Ishikawa (cell line): ENCODE results near the gene ARHGAP26.

ENCODE experiments used
- CEBPB ChIP-seq: IDR thresholded peaks from 2 replicates; pipeline ENCODE4 v1.6.1; 2012
- CREB1 ChIP-seq: IDR thresholded peaks from 2 replicates; pipeline ENCODE4 v1.6.1; 2012; ENCODE audit warnings: low read depth
- EGR1 ChIP-seq: IDR thresholded peaks from 2 replicates; pipeline ENCODE4 v1.6.1; 2012
- EP300 ChIP-seq: IDR thresholded peaks from 2 replicates; pipeline ENCODE4 v1.6.1; 2012; ENCODE audit warnings: borderline replicate concordance
- FOXM1 ChIP-seq: IDR thresholded peaks from 2 replicates; pipeline ENCODE4 v1.6.1; 2012; ENCODE audit warnings: low read depth, borderline replicate concordance
- NFIC ChIP-seq: IDR thresholded peaks from 2 replicates; pipeline ENCODE4 v1.6.1; 2012
- RAD21 ChIP-seq: IDR thresholded peaks from 2 replicates; pipeline ENCODE4 v1.6.1; 2012; ENCODE audit warnings: low read depth
- TAF1 ChIP-seq: IDR thresholded peaks from 2 replicates; pipeline ENCODE4 v1.6.1; 2012; ENCODE audit warnings: low read depth, mild to moderate bottlenecking
- TCF12 ChIP-seq: IDR thresholded peaks from 2 replicates; pipeline ENCODE4 v1.6.1; 2012; ENCODE audit warnings: low read depth
- TEAD4 ChIP-seq: IDR thresholded peaks from 2 replicates; pipeline ENCODE4 v1.6.1; 2012
- YY1 ChIP-seq: IDR thresholded peaks from 2 replicates; pipeline ENCODE4 v1.6.1; 2012; ENCODE audit warnings: low read depth
- ZBTB7A ChIP-seq: IDR thresholded peaks from 2 replicates; pipeline ENCODE4 v1.6.1; 2012; ENCODE audit warnings: low read depth
- TF ChIP-seq, protein P1 (sequence below): IDR thresholded peaks from 2 replicates; pipeline ENCODE4 v1.6.1; 2012
- TF ChIP-seq, protein P2 (sequence below): IDR thresholded peaks from 2 replicates; pipeline ENCODE4 v1.6.1; 2012; ENCODE audit warnings: low read depth, mild to moderate bottlenecking
- TF ChIP-seq, protein P3 (sequence below): IDR thresholded peaks from 2 replicates; pipeline ENCODE4 v1.6.1; 2012

Gene ARHGAP26

DNA sequence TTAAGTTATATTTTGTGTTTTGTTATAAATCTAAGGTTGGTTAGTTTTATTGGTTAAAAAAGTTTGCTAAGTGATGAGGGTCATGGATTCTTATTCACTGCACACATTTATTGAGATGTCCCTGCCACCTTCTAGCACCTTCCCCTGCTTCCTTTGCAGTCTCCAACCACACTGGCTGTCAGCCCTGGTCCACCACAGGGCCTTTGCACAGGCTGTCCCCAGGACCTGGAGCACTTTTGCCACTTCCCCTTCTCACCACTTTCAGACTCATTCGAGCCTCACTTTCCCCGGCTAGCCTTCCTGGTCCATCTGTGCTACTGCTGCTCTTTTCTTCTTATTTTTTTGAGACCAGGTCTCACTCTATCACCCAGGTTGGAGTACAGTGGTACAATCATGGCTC lies 45.3 kb downstream of the ARHGAP26 start:
- TF ChIP-seq EGR1 (no peak), TCF12 (no peak), TEAD4 (no peak), EP300 (no peak), CREB1 (no peak), FOXM1 (no peak)

DNA sequence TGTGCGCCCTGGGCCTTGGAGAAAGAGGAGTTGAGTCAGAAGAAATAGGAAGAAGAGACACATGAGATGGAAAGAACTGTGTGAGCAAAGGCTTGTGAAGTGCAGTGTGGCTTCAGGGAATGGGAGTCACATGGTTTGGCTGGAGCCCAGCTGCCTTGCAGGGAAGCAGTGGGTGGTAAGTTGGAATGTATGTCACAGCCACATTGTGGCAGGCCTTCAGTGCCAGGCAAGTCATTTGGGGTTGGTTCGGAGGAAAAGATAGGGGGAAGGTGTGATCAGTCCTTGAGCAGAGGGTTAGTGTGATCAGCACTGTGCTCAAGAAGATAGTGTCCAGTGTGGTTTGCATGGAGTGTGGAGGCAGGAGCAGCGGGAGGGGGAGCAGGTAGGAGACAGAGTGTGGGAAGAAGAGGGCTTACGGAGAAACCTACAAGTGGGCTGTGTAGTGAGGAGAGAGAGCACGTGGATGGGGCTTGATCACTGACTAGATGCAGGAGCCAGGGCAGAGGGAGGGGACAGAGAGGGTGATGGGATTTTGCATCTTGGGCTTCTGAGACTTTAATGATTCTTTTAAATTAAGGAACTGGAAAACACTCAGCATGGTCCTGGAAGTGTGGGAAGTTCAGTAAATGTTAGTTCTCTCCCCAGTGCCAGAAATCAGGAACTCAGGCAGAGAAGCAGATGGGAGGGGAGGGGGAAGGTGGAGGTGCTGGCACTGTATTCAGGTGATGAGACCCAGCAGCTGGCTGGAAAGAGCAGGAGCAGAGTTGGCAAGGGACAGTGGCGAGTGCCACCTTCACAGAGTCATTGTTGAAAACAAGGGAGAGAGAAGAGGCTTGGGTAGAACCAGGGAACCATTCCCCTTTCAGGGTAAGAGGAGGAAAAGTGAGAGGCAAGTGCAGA lies 46.6 kb downstream of the ARHGAP26 start:
- TF ChIP-seq RAD21 (peak; percentile 3; the same call in 1 of the 2 replicates), FOXM1 (no peak), EGR1 (no peak), ZBTB7A (no peak), CEBPB (no peak), YY1 (no peak), TCF12 (no peak), NFIC (peak; percentile 92), EP300 (0 out of 2 replicates have a peak, but pooled peaks have one; percentile 36), TEAD4 (peak; percentile 77), CREB1 (no peak), TAF1 (no peak)
- TF ChIP-seq, protein P1, sequence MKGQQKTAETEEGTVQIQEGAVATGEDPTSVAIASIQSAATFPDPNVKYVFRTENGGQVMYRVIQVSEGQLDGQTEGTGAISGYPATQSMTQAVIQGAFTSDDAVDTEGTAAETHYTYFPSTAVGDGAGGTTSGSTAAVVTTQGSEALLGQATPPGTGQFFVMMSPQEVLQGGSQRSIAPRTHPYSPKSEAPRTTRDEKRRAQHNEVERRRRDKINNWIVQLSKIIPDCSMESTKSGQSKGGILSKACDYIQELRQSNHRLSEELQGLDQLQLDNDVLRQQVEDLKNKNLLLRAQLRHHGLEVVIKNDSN = peak; percentile 92
- TF ChIP-seq, protein P2, sequence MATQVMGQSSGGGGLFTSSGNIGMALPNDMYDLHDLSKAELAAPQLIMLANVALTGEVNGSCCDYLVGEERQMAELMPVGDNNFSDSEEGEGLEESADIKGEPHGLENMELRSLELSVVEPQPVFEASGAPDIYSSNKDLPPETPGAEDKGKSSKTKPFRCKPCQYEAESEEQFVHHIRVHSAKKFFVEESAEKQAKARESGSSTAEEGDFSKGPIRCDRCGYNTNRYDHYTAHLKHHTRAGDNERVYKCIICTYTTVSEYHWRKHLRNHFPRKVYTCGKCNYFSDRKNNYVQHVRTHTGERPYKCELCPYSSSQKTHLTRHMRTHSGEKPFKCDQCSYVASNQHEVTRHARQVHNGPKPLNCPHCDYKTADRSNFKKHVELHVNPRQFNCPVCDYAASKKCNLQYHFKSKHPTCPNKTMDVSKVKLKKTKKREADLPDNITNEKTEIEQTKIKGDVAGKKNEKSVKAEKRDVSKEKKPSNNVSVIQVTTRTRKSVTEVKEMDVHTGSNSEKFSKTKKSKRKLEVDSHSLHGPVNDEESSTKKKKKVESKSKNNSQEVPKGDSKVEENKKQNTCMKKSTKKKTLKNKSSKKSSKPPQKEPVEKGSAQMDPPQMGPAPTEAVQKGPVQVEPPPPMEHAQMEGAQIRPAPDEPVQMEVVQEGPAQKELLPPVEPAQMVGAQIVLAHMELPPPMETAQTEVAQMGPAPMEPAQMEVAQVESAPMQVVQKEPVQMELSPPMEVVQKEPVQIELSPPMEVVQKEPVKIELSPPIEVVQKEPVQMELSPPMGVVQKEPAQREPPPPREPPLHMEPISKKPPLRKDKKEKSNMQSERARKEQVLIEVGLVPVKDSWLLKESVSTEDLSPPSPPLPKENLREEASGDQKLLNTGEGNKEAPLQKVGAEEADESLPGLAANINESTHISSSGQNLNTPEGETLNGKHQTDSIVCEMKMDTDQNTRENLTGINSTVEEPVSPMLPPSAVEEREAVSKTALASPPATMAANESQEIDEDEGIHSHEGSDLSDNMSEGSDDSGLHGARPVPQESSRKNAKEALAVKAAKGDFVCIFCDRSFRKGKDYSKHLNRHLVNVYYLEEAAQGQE = no peak
- TF ChIP-seq, protein P3, sequence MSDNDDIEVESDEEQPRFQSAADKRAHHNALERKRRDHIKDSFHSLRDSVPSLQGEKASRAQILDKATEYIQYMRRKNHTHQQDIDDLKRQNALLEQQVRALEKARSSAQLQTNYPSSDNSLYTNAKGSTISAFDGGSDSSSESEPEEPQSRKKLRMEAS = peak; percentile 78

DNA sequence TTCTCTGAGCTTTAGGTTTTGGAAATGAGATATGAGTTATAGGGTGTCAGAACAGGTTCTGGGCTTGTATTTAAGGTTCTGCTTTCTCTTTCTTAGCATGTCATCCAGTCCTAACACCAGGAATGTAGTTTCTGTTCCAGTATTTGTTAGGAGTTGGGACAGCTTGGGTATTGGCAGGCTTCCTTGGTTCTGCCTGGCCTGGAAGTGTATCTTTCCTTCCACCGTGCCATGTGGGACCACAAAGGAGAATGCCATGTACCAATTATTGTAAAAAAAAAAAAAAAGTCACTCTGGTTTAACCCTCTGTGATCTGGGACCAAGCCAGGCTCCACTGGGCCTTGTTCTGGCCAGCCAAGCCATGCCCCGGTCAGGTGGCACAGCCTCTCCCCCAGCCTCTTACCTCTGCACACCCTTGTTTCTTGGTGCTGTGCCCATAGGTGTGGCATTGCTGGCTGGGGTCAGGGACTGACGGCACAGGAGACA lies 47.8 kb downstream of the ARHGAP26 start:
- TF ChIP-seq TAF1 (no peak), RAD21 (no peak), EP300 (no peak), TEAD4 (no peak), NFIC (no peak), ZBTB7A (no peak), CEBPB (no peak), TCF12 (no peak)

DNA sequence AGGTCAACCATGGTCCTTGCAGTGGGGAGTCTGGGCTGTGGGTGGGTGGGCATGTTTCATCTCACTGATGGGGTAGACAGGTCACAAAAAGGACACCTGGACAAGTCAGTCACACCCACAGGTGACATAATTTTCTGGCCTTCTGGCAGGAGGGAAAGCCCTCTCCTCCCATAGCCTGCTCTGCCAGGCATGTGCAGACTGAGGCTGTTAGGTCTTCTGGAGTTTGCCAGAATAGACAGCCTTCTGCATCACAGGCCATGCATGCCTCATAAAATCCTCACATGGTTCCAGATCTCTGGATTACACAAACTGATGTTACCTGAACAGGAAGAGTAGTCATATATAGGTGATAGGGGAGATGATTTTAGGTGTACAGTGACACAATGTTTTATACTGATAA lies 49.1 kb downstream of the ARHGAP26 start:
- no peak for TF ChIP-seq TEAD4
- TF ChIP-seq FOXM1 = no peak

DNA sequence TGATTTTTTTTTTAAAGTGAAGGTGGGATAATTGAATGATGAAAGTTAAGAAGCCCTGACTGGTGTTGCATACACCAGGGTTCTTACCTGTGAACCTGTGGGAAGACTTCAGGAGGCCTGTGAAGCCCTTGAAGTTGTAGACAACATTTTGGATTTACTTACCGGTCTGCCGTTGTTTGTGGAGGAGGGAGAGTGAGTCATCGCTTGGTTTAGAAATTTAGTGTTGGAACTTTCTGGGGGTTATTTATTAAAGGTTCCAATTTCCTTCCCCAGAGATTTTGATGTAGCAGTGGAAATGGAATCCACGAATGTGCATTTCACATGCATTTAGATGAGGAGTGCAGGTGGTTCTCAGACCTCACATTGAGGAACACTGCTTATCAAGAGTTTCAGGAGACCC lies 49.6 kb downstream of the ARHGAP26 start:
- no peak for TF ChIP-seq TEAD4

DNA sequence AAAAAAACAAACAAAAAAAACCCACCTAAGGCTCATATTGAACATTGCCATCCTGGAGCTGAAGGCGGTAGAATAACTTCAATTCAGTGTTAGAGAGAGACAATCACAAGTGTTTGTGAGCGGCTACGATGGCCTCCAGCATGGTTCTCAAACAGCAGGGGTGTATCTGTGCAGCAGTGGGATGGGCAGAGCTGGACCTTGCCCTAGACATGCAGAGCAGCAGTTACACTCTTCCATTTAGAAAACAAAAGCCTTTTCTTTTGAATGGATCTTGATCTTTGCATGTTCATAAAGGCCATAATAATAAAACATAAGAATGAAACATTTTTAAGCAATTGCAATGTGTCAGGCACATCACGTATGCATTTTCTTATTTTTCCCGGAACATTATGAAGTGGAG lies 50.3 kb downstream of the ARHGAP26 start:
- no peak for TF ChIP-seq CREB1
- no peak for TF ChIP-seq NFIC
- no peak for TF ChIP-seq ZBTB7A
- no peak for TF ChIP-seq CEBPB
- no peak for TF ChIP-seq RAD21
- TF ChIP-seq YY1 = no peak
- TF ChIP-seq, protein P3 = no peak
- TF ChIP-seq, protein P2 = no peak
- TF ChIP-seq TAF1 = no peak
- TF ChIP-seq EGR1 = no peak
- no peak for TF ChIP-seq FOXM1
- no peak for TF ChIP-seq TCF12
- TF ChIP-seq, protein P1 = no peak
- no peak for TF ChIP-seq EP300
- no peak for TF ChIP-seq TEAD4
